RWPE1 (cell line): ENCODE data around the gene SAMD8.

Source experiments
- CTCF ChIA-PET: fragments of 350-600 bp; sonication (Branson Sonifier 250); formaldehyde crosslinking; extraction: SDS; loops from one replicate; lab custom pipeline; 2021; lab: Yijun Ruan, JAX
- POLR2A ChIA-PET: fragments of 400-600 bp; formaldehyde crosslinking; extraction: SDS; loops from one replicate; lab custom pipeline; 2020; ENCODE audit warnings: antibody characterized with exemption; ENCODE audit not compliant: low non-redundant PET; lab: Yijun Ruan, JAX
- DNase-seq: peaks from one replicate; pipeline ENCODE4 v3.0.0; 2012; ENCODE audit warnings: low spot score
- H3K27ac ChIP-seq: fragments of 450-650 bp; 2 replicates; pipeline ENCODE4 v1.5.1; 2017
- TF ChIP-seq, protein P1 (sequence below): fragments of 450-650 bp; conservative IDR thresholded peaks from 2 replicates; pipeline ENCODE4 v1.5.1; 2017; ENCODE audit warnings: low read depth, mild to moderate bottlenecking

SAMD8 gene

DNA sequence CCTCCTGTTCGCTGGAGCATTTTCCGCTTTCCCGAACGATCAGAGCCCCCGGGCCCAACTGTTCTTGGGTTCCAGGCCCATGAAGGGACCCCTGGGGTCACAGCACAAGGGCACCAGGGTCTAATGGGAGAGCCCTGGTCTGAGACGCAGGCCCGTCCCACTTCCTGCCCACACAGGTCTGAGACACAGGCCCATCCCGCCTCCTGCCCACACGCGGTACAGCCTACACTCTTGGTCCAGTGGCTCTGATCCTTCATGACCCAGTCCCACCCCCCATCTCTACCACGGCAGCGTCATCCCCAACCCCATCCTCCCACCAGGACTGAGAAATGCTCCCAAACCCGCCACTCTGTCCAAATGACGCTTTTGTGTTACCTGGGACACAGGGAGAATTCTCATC is 38.7 kb upstream of the SAMD8 start:
- H3K27ac ChIP-seq = no peak overlapping the region
- POLR2A ChIA-PET = no interaction called here
- CTCF ChIA-PET = no interaction called here
- no peak for DNase-seq
- TF ChIP-seq, protein P1, sequence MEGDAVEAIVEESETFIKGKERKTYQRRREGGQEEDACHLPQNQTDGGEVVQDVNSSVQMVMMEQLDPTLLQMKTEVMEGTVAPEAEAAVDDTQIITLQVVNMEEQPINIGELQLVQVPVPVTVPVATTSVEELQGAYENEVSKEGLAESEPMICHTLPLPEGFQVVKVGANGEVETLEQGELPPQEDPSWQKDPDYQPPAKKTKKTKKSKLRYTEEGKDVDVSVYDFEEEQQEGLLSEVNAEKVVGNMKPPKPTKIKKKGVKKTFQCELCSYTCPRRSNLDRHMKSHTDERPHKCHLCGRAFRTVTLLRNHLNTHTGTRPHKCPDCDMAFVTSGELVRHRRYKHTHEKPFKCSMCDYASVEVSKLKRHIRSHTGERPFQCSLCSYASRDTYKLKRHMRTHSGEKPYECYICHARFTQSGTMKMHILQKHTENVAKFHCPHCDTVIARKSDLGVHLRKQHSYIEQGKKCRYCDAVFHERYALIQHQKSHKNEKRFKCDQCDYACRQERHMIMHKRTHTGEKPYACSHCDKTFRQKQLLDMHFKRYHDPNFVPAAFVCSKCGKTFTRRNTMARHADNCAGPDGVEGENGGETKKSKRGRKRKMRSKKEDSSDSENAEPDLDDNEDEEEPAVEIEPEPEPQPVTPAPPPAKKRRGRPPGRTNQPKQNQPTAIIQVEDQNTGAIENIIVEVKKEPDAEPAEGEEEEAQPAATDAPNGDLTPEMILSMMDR = no peak

DNA sequence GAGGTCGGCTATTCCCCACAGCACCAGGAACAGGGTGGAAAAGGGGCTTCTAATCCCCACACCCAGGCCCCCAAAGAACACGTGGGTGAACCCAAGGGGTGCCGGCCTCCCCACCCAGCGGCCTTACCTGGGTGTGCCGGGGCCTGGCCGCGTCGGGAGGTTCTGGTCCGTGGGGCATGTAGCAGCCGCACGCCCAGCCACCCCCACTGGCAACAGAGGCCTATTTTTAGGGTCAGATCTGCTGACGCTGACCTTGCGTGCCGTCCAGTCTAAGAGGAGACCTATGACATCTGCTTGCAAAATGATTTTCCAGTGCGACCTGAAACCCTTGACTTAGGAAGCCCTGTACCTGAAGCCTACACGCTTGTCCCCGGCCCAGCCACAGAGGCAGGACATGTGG is 38.0 kb upstream of the SAMD8 start:
- TF ChIP-seq, protein P1 = no peak
- CTCF ChIA-PET = no interaction called here
- no peak for DNase-seq
- POLR2A ChIA-PET = no interaction called here
- H3K27ac ChIP-seq = no peak overlapping the region

DNA sequence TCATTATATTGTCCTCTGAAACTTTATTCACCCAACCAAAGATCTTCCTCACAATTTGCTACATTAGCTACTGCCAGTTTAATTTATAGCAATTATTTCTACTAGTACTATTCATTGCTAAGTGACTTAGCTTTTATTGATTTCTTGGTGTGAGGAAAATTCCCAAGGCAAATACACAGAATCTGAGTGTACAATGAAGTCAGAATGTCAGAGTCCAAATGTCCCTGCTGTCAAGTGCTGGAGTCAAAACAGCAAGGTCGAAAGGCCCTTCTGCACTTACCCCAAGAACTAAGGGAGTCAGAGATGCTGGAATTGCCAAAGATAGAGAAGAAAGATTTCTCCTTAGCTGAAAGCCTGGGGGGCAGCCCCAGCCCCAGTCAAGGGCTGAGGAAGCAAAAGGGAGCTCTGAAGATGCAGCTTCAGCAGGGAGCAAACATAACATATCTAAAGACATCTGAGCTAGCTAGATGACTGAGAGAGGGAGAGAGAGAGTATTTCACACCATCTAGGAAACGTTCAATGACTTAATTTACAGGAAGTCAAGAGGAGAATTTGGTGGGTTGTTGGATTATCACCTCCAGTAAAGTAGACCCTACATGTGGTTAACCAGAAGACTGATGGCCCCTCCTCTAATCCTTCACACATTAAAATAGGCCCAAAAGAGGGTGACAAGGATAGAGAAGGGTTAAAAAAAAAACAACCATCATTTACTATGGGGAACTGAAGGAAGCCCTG is 36.6 kb upstream of the SAMD8 start:
- POLR2A ChIA-PET = no interaction called here
- CTCF ChIA-PET = interaction anchor here (0.5 to 0.6 kb wide), 2 partner anchors 14 to 44 kb away, joined by 3 to 9 read pairs; no protein-coding TSS in a partner anchor

DNA sequence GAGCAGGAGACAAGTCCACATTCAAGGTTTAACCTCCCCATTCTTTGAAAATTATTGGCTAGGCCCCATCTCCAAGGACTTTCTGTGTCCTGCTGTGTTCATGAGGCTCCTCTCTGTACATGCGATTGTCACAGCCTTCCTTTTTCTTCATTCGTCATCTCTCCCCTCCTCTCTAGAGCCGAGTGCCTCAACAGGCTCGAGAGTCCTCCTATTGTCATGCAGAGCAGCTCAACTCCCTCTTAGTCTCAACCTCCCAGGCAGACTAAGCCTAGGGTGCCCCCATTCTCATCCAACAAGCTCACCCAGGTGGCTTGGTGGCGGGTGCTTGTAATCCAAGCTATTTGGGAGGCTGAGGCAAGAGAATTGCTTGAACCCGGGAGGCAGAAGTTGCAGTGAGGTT is 35.1 kb upstream of the SAMD8 start:
- ChIA-PET POLR2A (no interaction called here), CTCF (no interaction called here)
- TF ChIP-seq, protein P1 = no peak
- no peak for DNase-seq
- H3K27ac ChIP-seq = no peak overlapping the region

More for the DNA sequence above, 36.6 kb upstream of the SAMD8 start:
- TF ChIP-seq, protein P1 = no peak
- DNase-seq = no peak
- H3K27ac ChIP-seq = no peak overlapping the region

DNA sequence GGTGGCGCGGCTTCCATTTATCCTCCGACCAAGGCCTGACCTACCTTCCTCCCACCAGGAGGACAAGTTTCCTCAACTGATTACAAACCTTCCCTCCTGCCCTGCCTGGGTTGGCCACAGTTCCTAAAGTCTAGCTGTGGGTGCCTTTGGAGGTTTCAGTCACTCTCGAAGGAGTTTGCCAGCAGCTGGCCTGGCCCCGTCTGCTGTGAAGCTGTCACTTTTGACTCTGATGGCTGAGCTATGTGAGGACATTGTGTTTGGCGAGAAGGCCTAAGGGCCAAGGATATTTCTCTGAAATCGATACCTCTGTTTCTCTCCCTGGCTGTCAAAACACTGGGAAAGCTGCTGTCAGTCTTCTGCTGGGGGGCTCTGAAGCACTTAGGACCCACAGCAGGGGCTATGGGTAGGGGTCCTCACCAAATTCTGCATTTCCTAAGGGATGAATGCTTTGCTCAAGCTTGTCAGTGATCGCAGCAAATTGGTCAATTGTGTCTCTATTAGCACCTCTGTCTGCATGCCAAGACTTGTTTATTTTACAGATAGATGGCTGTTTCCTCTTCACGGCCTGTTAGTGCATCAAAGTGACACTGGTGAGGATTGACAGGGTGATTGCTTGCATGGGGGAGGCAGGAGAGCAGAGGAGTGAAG is 31.9 kb upstream of the SAMD8 start:
- CTCF ChIA-PET = interaction anchor here (0.6 to 0.7 kb wide), 3 partner anchors 9 to 1086 kb away, joined by 3 to 4 read pairs (median 4); no protein-coding TSS in a partner anchor
- TF ChIP-seq, protein P1 = no peak
- POLR2A ChIA-PET = no interaction called here
- no peak overlapping the region for H3K27ac ChIP-seq
- DNase-seq = no peak

DNA sequence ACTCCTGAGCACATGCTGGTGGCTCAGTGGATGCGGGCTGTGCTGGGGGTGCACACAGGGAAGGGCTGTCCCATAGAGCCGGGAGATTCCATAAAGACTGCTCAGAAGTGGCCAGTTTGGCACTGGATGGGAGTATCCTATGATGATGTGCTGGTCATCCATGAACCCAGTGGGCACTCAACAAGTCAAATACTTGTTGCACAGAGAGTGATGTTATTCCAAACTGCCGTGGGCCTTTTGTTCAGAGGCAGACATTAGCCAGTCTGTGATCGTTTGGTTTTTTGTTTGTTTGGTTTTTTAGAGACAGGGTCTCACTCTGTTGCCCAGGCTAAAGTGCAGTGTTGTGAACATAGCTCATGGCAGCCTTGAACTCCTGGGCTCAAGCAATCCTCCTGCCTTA is 30.9 kb upstream of the SAMD8 start:
- CTCF ChIA-PET = interaction anchor here (0.7 kb wide), 2 partner anchors 14 to 29 kb away, joined by 3 to 4 read pairs; no protein-coding TSS in a partner anchor
- no peak overlapping the region for H3K27ac ChIP-seq
- POLR2A ChIA-PET = no interaction called here
- TF ChIP-seq, protein P1 = no peak
- no peak for DNase-seq
